ENCODE data around the gene ATRNL1.

DNA sequence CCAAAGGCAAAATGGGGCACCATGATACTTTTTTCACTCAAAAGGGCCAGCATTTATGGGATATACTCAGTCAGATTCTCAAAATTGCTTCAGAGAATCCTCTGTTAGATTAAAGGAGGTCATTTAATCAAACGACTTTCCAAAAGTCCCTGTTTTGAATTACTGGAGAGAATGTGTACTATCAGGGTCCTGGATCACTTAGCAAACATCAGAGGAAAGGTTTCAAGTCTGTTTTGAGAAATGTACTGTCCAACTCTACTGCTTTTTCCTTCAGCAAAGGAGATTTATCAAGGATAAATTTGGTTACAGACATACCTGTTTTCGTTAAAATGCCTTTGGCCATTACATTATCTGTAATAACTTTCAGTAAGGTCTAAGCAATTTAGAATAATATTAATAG lies 838.9 kb downstream of the ATRNL1 start:
- TF ChIP-seq, protein P1, sequence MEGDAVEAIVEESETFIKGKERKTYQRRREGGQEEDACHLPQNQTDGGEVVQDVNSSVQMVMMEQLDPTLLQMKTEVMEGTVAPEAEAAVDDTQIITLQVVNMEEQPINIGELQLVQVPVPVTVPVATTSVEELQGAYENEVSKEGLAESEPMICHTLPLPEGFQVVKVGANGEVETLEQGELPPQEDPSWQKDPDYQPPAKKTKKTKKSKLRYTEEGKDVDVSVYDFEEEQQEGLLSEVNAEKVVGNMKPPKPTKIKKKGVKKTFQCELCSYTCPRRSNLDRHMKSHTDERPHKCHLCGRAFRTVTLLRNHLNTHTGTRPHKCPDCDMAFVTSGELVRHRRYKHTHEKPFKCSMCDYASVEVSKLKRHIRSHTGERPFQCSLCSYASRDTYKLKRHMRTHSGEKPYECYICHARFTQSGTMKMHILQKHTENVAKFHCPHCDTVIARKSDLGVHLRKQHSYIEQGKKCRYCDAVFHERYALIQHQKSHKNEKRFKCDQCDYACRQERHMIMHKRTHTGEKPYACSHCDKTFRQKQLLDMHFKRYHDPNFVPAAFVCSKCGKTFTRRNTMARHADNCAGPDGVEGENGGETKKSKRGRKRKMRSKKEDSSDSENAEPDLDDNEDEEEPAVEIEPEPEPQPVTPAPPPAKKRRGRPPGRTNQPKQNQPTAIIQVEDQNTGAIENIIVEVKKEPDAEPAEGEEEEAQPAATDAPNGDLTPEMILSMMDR (conservative IDR thresholded peaks at IDR 0.05; ENCODE audit: low read depth, low read length), result no peak
- TF ChIP-seq EZH2 (IDR thresholded peaks at IDR 0.05; ENCODE audit: low read length, unreplicated experiment) (no peak), EZH2phosphoT487 (IDR thresholded peaks at IDR 0.05; ENCODE audit: borderline replicate concordance, low read length) (no peak)
